OCI-LY3 (cell line): ENCODE measurements around the gene GRIN2A.

Experiments
- H2AFZ ChIP-seq: fragments of 200-600, 300-600 bp; shearing (Covaris generic); 2 replicates; pipeline ENCODE4 v1.6.0; 2014; ENCODE audit warnings: antibody characterized with exemption, low read depth, low read length
- H3K27ac ChIP-seq: fragments of 200-600, 300-600 bp; sonication (generic); 2 replicates; pipeline ENCODE4 v1.5.1; 2014; ENCODE audit warnings: mild to moderate bottlenecking, low read length, moderate library complexity, mixed read lengths
- H3K27me3 ChIP-seq: fragments of 200-600, 300-600 bp; sonication (generic); 2 replicates; pipeline ENCODE4 v1.6.1; 2014; ENCODE audit warnings: low read depth, low read length, mixed read lengths
- H3K36me3 ChIP-seq: fragments of 200-600, 300-600 bp; sonication (generic); replicated peaks from 2 replicates; pipeline ENCODE3; 2014; ENCODE audit warnings: low read depth, low read length, mixed read lengths
- H3K4me1 ChIP-seq: fragments of 300-600, 200-600 bp; sonication (generic); 2 replicates; pipeline ENCODE4 v1.6.1; 2014; ENCODE audit warnings: low read length, mixed read lengths
- H3K4me2 ChIP-seq: fragments of 200-600, 300-600 bp; sonication (generic); 2 replicates; pipeline ENCODE4 v1.6.1; 2014; ENCODE audit warnings: low read length, mixed read lengths
- H3K4me3 ChIP-seq: fragments of 300-600, 200-600 bp; sonication (generic); 2 replicates; pipeline ENCODE4 v1.5.1; 2014; ENCODE audit warnings: antibody characterized with exemption, mild to moderate bottlenecking, low read length, moderate library complexity
- H3K79me2 ChIP-seq: fragments of 300-600, 200-600 bp; shearing (Covaris generic); 2 replicates; pipeline ENCODE4 v1.6.1; 2014; ENCODE audit warnings: mild to moderate bottlenecking, low read length, mixed read lengths
- H3K9ac ChIP-seq: fragments of 300-600, 200-600 bp; shearing (Covaris generic); 2 replicates; pipeline ENCODE4 v1.6.0; 2014; ENCODE audit warnings: mild to moderate bottlenecking, low read length, moderate library complexity
- H3K9me3 ChIP-seq: fragments of 200-600, 300-600 bp; shearing (Covaris generic); 2 replicates; pipeline ENCODE4 v1.6.1; 2014; ENCODE audit warnings: low read length, mixed read lengths; ENCODE audit not compliant: insufficient read depth
- H4K20me1 ChIP-seq: fragments of 200-600, 300-600 bp; sonication (generic); 2 replicates; pipeline ENCODE4 v1.6.1; 2016; ENCODE audit warnings: low read length, mixed read lengths; ENCODE audit not compliant: insufficient read depth
- EZH2phosphoT487 ChIP-seq: fragments of 200-600 bp; shearing (Covaris generic); IDR thresholded peaks from 2 replicates; pipeline ENCODE4 v1.6.1; 2018; ENCODE audit warnings: antibody characterized with exemption, mixed run types, low read depth
- TF ChIP-seq, protein P1 (sequence below): fragments of 200-600, 300-600 bp; sonication (generic); IDR thresholded peaks from 2 replicates; pipeline ENCODE4 v1.5.1; 2014; ENCODE audit warnings: antibody characterized with exemption, low read length, low read depth

Gene GRIN2A

DNA sequence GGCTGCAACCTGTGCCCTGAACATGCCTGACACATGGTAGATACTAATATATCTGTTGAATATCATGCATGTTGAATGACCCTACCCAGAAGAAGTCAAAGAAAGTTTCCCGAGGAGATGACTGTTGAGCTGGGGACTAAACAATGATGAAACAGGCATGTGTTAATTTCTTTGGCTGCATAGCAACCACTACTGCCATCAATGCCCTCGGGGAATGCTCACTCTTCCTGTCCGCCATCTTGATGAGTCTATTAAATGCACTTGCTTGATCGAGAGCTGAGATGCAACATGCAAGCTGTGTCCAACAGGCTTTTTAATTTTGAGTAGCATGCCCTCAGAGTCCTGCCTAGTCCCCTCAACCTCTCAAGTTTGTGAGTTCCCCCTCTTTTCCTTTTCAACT, 31.3 kb downstream of the GRIN2A start:
- Histone ChIP-seq H3K79me2 (no peaks in the 10 kb centered on the region), H2AFZ (no peak overlapping the region), H4K20me1 (no peaks in the 10 kb centered on the region), H3K27me3 (peaks cover 22% of the 10 kb centered on the region), H3K9me3 (no peaks in the 10 kb centered on the region), H3K27ac (no peak overlapping the region), H3K9ac (no peak overlapping the region), H3K36me3 (no peaks in the 10 kb centered on the region), H3K4me2 (no peak overlapping the region), H3K4me3 (no peak overlapping the region), H3K4me1 (no peaks in the 10 kb centered on the region)
- TF ChIP-seq EZH2phosphoT487 = no peak
- TF ChIP-seq, protein P1, sequence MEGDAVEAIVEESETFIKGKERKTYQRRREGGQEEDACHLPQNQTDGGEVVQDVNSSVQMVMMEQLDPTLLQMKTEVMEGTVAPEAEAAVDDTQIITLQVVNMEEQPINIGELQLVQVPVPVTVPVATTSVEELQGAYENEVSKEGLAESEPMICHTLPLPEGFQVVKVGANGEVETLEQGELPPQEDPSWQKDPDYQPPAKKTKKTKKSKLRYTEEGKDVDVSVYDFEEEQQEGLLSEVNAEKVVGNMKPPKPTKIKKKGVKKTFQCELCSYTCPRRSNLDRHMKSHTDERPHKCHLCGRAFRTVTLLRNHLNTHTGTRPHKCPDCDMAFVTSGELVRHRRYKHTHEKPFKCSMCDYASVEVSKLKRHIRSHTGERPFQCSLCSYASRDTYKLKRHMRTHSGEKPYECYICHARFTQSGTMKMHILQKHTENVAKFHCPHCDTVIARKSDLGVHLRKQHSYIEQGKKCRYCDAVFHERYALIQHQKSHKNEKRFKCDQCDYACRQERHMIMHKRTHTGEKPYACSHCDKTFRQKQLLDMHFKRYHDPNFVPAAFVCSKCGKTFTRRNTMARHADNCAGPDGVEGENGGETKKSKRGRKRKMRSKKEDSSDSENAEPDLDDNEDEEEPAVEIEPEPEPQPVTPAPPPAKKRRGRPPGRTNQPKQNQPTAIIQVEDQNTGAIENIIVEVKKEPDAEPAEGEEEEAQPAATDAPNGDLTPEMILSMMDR = no peak

GRCh38 chr16:10145542-10146035, 36.6 kb downstream of the GRIN2A start:
- Histone ChIP-seq H3K9me3 (no peaks in the 10 kb centered on the region), H3K36me3 (no peaks in the 10 kb centered on the region), H3K4me3 (no peak overlapping the region), H2AFZ (no peak overlapping the region), H3K4me1 (no peaks in the 10 kb centered on the region; the same call in 1 of the 2 replicates), H3K4me2 (no peak overlapping the region), H4K20me1 (no peaks in the 10 kb centered on the region), H3K27me3 (peaks cover 16% of the 10 kb centered on the region), H3K9ac (no peak overlapping the region), H3K27ac (no peak overlapping the region), H3K79me2 (no peaks in the 10 kb centered on the region)
- TF ChIP-seq, protein P1 = no peak
- no peak for TF ChIP-seq EZH2phosphoT487

GRCh38 chr16:10141671-10142070, 40.6 kb downstream of the GRIN2A start:
- Histone ChIP-seq H3K27ac (no peak overlapping the region), H2AFZ (no peak overlapping the region), H3K9me3 (no peaks in the 10 kb centered on the region), H3K27me3 (no peaks in the 10 kb centered on the region), H3K36me3 (no peaks in the 10 kb centered on the region), H4K20me1 (no peaks in the 10 kb centered on the region), H3K79me2 (no peaks in the 10 kb centered on the region), H3K4me2 (no peak overlapping the region), H3K9ac (no peak overlapping the region), H3K4me3 (no peak overlapping the region), H3K4me1 (no peaks in the 10 kb centered on the region; the same call in 1 of the 2 replicates)
- TF ChIP-seq, protein P1 = no peak
- no peak for TF ChIP-seq EZH2phosphoT487

DNA sequence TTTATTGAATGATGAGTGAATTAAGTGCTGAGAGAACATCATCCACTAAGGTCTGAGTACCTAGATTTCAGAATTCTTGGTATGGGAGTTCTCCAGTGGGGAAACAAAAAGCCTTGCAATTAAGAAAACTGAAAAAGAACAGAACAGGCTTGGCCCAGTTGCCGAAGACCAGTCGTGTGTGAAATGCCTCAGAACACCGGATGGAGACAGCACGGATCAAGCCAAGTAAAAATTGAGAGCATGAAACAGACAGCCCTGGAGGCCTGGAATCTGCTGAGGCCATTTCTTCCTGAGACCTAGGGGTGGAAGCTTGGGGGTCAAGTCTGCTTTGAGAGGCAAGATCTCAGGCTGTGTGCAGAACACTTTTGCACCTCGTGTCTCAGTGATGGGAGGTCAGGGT, 43.3 kb downstream of the GRIN2A start:
- H4K20me1 ChIP-seq = no peaks in the 10 kb centered on the region
- H2AFZ ChIP-seq = no peak overlapping the region
- H3K79me2 ChIP-seq = no peaks in the 10 kb centered on the region
- no peak overlapping the region for H3K4me2 ChIP-seq
- no peak overlapping the region for H3K27ac ChIP-seq
- no peaks in the 10 kb centered on the region for H3K9me3 ChIP-seq
- no peaks in the 10 kb centered on the region; the same call in 1 of the 2 replicates for H3K4me1 ChIP-seq
- H3K27me3 ChIP-seq = no peaks in the 10 kb centered on the region
- no peak overlapping the region for H3K9ac ChIP-seq
- no peaks in the 10 kb centered on the region for H3K36me3 ChIP-seq
- no peak overlapping the region for H3K4me3 ChIP-seq
- TF ChIP-seq EZH2phosphoT487 = no peak
- TF ChIP-seq, protein P1 = no peak
